Nucleus accumbens (tissue), 56 donors: ENCODE data around the gene FLNC.

ENCODE experiments used
- DNase-seq, 56 donors: peaks; one replicate each; lab custom pipeline; 2025; lab: John Stamatoyannopoulos, UW

The FLNC gene

DNA sequence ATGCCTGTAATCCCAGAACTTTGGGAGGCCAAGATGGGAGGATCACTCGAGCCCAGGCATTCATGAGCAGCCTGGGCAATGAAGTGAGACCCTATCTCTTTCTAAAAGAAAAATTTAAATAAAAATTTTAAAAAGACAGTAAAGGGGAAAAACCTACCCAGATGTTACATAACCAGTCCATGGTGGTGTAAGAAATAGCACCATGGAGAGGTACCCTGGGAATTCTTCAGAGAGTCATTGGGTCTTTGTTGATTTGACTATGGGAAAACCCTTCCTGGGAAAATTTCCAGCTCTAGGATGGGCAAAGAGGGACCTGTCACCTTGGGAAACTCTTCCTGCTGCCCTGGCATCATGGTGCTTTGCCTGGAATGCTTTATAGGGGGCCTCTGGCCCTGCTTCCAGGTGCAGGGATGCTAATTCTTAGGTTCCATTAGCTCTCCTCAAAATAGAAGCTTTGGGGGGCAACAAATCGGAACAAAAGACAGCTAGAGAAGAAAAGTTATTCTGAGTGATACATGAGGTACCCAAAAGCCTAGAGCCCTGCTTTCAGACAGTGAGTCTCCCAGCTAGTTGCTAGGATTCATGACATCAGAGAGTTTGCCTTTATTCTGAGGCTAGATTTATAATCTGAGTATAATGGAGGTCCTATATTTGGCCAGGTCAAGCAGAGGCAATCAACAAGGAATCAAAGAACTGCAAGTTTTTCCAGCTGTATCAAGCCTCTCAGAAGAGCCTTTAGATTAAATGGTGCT is 28.4 kb upstream of the FLNC start:
- DNase-seq = no peak

DNA sequence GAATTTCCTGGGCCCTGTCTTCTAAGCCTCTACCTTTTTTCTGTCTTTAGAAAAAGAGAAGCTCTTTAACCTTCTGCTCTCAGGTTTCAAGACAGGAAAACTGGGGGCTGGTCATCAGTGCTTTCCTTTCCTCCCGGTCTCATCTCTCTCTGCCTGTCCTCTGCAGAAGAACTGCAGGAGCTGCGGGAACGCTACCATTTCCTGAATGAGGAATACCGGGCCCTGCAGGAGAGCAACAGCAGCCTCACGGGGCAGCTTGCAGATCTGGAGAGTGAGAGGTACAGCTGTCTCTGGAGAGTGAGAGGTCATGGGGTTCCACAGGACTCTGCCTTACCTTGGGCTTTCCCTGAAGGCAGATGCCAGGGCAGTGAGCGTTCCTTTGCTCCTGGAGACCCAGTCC is 25.7 kb upstream of the FLNC start:
- DNase-seq = no peak

- DNase-seq = no peak
These were observed 25.0 kb upstream of the FLNC start for GRCh38 chr7:128805225-128805624.

GRCh38 chr7:128807191-128807590 is 23.0 kb upstream of the FLNC start:
- no peak for DNase-seq

DNA sequence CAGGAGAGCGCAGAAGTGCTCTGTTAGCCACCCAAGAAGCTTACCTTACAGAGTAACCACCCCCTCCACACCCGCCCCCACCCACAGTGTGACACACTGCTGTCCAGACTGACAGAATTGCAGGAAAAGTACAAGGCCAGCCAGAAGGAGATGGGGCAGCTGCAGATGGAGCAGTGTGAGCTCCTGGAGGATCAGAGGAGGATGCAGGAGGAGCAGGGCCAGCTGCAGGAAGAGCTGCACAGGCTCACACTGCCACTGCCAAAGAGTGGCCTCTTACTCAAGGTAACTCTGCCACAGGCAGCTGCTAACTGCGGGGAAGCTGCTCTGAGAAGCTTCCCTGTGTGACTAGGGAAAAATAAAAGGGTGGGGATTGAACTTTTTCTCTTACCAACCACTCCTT is 20.8 kb upstream of the FLNC start:
- no peak for DNase-seq

DNA sequence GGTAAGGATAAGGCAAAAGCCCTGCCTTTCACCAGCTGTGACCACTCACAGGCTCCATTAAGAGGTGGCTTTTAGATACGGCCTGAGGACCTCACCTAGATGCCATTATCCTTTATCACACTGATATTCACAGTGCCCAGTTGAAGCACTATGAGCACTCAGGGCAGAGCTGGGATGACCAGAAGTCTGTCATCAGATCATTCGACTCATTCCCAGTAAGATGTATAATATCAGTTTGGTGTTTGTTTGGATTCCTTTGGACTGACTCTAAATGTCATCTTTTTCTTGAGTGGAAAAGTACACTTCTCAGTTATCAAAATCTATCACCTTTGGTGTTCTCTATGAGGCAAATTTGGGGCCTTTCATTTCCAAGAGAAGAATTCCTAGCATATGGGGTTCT is 19.7 kb upstream of the FLNC start:
- no peak for DNase-seq

GRCh38 chr7:128810997-128811396 is 19.2 kb upstream of the FLNC start:
- DNase-seq = no peak

DNA sequence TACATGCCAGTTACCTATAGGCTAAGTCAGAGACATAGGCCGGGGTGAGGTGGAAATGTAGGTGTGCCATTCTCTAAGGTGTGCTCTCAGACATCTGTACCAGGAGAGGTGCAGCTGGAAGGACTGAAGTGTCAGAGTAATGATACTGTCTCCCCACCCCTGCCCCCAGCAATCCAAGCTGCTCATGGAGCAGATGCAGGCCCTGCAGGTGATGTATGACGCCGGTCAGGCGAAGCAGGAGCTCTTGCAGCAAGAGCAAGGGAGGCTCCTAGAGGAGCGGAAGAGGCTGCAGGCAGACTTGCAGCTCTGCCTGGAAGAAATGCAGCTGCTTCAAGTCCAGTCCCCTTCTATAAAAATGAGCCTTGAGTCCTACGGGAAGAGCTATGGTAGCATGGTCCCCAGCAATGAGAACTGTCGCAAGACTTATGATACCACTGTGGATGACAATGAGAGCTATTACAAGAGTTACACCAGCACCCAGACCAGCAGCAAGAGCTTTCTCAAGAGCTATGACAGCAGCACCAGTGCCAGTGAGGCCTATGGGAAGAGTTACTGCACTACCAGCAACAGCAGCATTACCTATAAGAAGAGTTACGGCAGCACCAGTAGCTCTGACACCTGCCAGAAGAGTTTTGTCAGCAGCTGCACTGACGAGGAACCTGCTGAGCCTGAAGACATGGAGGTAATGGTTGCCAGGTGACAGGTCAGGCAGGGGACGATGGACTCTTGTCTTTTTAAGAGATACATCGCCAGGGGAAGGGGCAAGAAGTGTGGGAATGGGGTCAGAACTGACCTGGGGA is 18.4 kb upstream of the FLNC start:
- no peak for DNase-seq

DNA sequence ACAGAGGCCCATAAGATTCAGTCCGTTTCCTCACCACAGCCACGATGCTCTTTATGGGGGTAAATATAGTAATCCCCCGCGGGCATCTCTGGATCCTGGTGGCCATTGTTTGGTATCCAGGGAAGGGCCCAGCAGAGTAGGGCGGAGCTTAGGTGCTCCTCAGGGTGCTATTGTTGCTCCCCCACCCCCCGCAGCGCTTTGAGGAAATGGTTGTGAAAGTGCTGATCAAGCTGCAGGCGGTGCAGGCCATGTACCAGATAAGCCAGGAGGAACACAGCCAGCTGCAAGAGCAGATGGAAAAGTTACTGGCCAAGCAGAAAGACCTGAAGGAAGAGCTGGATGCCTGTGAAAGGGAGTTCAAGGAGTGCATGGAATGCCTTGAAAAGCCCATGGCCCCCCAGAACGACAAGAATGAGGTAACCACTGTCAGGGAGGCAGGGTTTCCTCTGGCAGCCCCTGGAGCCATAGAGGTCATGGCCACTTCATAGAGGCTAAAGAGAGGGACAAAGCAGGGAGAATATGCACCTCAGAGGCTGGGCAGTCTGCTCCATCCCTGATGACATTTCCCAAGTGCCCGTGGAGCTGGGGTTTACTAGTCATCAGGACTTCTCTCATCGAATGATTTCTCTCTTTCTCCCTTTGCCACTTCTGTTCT is 17.6 kb upstream of the FLNC start:
- DNase-seq = peak in 1 of 56 donors; percentile 19

DNA sequence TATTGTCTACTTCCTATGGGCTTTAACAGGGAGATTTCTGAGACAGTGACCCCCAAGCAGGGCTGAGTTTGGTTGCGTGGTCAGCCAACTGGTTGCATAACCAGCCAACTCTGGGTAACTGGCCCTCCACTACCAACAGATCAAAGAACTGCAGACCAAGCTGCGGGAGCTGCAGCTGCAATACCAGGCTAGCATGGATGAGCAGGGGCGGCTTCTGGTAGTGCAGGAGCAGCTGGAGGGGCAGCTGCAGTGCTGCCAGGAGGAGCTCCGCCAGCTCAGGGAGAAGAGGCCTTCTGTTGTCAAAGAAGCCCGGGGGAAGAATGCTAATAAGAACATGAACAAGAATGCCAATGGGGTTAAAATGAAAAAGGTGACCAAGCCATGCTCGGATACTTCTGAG is 15.7 kb upstream of the FLNC start:
- peak in 41 of 56 donors; percentile 21 to 83 (median 56) for DNase-seq

GRCh38 chr7:128815289-128815942 is 14.8 kb upstream of the FLNC start:
- DNase-seq = no peak

- DNase-seq = no peak
These were observed 11.5 kb upstream of the FLNC start for GRCh38 chr7:128818694-128819093.

GRCh38 chr7:128821724-128822123 is 8.5 kb upstream of the FLNC start:
- no peak for DNase-seq

GRCh38 chr7:128826512-128826911 is 3.7 kb upstream of the FLNC start:
- no peak for DNase-seq

DNA sequence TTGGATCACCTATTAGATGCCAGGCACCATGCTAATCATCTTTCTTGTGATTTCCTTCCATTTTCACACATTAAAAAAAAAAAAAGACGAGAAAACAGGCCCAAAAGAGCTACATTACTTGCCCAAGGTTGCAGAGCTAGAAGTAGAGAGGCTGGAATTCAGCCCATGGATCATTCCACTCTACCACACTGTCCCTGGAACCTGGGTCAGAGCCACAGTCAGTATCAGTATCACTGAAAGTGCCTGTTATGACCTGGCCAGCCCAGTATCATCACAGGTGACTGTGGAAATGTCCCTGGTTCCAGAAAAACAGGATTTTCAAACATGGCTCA is 3.3 kb upstream of the FLNC start:
- DNase-seq = no peak

DNA sequence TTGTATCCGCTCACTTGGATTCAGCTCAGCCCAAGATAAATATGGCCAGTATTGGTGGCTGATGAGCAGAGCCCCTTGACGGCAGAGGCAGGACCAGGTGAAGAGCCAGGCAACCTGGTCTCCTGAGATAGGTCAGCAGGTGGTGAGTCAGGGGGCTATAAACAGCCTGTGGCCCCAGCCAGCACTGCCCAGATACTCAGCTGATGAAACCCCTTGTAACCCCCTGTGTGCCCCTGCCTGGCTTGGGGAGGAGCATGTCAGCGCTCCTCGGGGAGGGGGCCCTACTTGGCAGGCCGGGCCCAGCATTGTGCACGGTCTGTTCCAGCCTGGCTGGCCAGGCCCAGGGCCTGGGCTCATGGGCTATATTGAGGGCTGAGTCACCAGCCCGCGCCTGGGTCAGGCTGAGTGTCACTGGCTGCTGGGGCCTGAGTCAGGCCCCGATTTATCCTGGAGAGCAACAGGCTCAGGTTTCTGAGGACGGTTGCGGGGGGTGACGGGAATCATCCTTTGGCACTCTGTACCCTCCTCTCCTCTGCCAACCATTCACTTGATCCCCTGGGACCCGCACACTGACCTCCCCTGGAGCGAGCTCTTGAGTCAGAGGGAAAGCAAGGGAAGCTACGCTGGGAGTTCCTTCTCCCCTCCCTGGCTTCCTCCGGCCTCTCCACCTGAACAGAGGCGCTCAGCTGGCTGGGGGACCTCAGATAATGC is 2.8 kb upstream of the FLNC start:
- peak in 1 of 56 donors; percentile 31 for DNase-seq

- DNase-seq = no peak
These were observed 2.1 kb upstream of the FLNC start for GRCh38 chr7:128827971-128828711.

DNA sequence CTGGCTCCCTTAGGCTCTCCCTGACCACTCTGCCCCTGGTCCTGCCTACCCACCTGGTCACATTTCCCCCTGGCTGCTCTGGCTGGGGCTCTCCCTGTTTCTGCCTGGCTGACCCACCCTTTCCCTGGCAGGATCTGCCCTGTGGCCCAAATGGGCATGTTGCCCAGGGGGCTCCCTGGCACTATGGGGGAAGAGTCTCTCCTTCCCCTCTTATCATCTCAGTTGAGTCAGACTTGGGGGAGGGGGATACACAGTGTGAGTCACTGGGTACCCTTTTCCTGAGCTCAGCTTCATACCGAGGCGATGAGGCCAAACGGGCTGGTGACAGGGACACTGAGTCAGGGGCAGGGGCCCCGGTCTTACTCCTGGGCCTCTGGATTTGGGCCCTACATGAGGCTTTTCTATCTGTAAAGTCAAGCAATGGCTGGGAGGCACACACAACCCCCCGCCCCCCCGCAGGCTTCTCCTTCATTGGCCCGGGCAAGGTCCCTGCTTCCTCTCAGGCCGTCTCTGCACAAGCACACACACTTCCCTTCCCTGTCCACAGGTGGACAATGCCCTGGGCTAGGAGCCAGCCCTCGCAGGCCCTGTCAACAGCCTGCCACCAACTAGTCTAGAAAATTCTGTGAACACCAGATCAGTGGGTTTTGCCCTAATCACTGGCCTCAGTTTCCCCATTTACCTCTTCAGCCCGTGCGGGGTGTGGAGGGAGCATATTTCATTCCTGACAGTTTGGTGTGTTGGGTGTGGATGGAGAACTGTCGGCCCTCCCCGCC is 627 bp upstream of the FLNC start:
- DNase-seq = no peak
